CD4-positive, CD25-positive, alpha-beta regulatory T cell (primary cell): Measurements from ENCODE around the gene IL1R1. TPM values are rescaled to one million over a fixed set of nuclear protein-coding genes. Genes with fewer than 3 reads are reported as not detected.
A peak's percentile ranks its signal among the peaks of the same experiment; 100 is the strongest.

Experiments
- ATAC-seq, 2 donors: fragments of 150-1000 bp; cut with Tn5 transposase; one replicate each; pipeline ENCODE4 v1.10.0; 2021; ENCODE audit warnings: low read depth in 2 of 2, moderate number of reproducible peaks in 2 of 2, moderate library complexity in 1 of 2
- DNase-seq, 3 donors: peaks; one replicate each; pipeline versions ENCODE4 v3.0.0 to v3.0.0-alpha.2; 2012 to 2022; ENCODE audit warnings: mixed read lengths in 1 of 3
- H3K27ac ChIP-seq: one replicate; pipeline ENCODE4 v1.7.0; 2013; ENCODE audit warnings: mild to moderate bottlenecking, low read length; ENCODE audit not compliant: insufficient read depth, poor library complexity, severe bottlenecking
- H3K27me3 ChIP-seq: one replicate; pipeline ENCODE4 v1.7.0; 2013; ENCODE audit warnings: low read length; ENCODE audit not compliant: control insufficient read depth, insufficient read depth
- H3K36me3 ChIP-seq: one replicate; pipeline ENCODE4 v1.7.0; 2013; ENCODE audit warnings: mild to moderate bottlenecking, low read length, moderate library complexity; ENCODE audit not compliant: control insufficient read depth, insufficient read depth
- H3K4me1 ChIP-seq: 2 replicates; pipeline ENCODE4 v1.7.0; 2013; ENCODE audit warnings: mild to moderate bottlenecking, low read length; ENCODE audit not compliant: insufficient read depth, control insufficient read depth, poor library complexity, severe bottlenecking
- H3K4me3 ChIP-seq: one replicate; pipeline ENCODE4 v1.7.0; 2013; ENCODE audit warnings: low read depth, mild to moderate bottlenecking, low read length, moderate library complexity
- H3K9me3 ChIP-seq, 2 experiments: 1 replicate in 1 of 2; 2 replicates in 1 of 2; pipeline ENCODE4 v1.7.0; 2013; ENCODE audit warnings: low read length in 2 of 2, mild to moderate bottlenecking in 1 of 2, moderate library complexity in 1 of 2; ENCODE audit not compliant: control insufficient read depth in 2 of 2
- H3K27ac Mint-ChIP-seq, 3 donors: one replicate each; pipeline ENCODE4 v1.8.0; 2020 to 2022; ENCODE audit warnings: mild to moderate bottlenecking in 3 of 3, mixed read lengths in 3 of 3, moderate library complexity in 2 of 3
- H3K27me3 Mint-ChIP-seq: one replicate; pipeline ENCODE4 v1.8.0; 2022; ENCODE audit warnings: mild to moderate bottlenecking, mixed read lengths
- H3K36me3 Mint-ChIP-seq: one replicate; pipeline ENCODE4 v1.8.0; 2020; ENCODE audit warnings: mixed read lengths
- H3K4me1 Mint-ChIP-seq, 4 donors: one replicate each; pipeline ENCODE4 v1.8.0; 2020 to 2022; ENCODE audit warnings: mixed read lengths in 4 of 4, mild to moderate bottlenecking in 1 of 4
- H3K4me3 Mint-ChIP-seq, 4 donors: one replicate each; pipeline ENCODE4 v1.8.0; 2020 to 2022; ENCODE audit warnings: mild to moderate bottlenecking in 4 of 4, mixed read lengths in 4 of 4, moderate library complexity in 3 of 4
- H3K9me3 Mint-ChIP-seq, 7 donors: one replicate each; pipeline ENCODE4 v1.8.0; 2020 to 2022; ENCODE audit warnings: mixed read lengths in 7 of 7, mild to moderate bottlenecking in 3 of 7, moderate library complexity in 2 of 7
- polyA plus RNA-seq, 4 donors: library from polyadenylated mRNA; unstranded; fragments of 300-500 nt; fragmentation: Illumina TruSeq; gene quantifications; one replicate each; pipeline ENCODE4 v1.2.3, GENCODE V29; 2021
- total RNA-seq: library from RNA; stranded (reverse); gene quantifications from one replicate; pipeline ENCODE4 v1.2.3, GENCODE V29; 2022

The IL1R1 gene
- total and polyA plus RNA-seq, 5 donors from 2014 or later, result 2.0 to 11.7 (median 3.8) TPM

GRCh38 chr2:102166189-102166845 lies 23.8 kb downstream of the IL1R1 start:
- Histone ChIP-seq H3K27ac (no peak overlapping the region), H3K4me1 (no peaks in the 10 kb centered on the region), H3K9me3 (no peaks in the 10 kb centered on the region), H3K4me3 (no peak overlapping the region), H3K36me3 (no peaks in the 10 kb centered on the region), H3K27me3 (no peaks in the 10 kb centered on the region)
- Mint-ChIP-seq H3K36me3 (no peaks in the 10 kb centered on the region), H3K27ac (no peak overlapping the region), H3K4me3 (no peak overlapping the region), H3K9me3 (no peaks in the 10 kb centered on the region), H3K27me3 (no peaks in the 10 kb centered on the region), H3K4me1 (peaks cover 0 to 4% (median 2%) of the 10 kb centered on the region in 4 donors)
- no peak for ATAC-seq
- no peak for DNase-seq

- Mint-ChIP-seq H3K9me3 (peaks cover 0 to 2% (median 0%) of the 10 kb centered on the region in 7 donors), H3K27ac (peak overlapping the region in 1 of 3 donors; percentile 43), H3K4me3 (no peak overlapping the region), H3K36me3 (no peaks in the 10 kb centered on the region), H3K27me3 (no peaks in the 10 kb centered on the region), H3K4me1 (peaks cover 0 to 13% (median 11%) of the 10 kb centered on the region in 4 donors)
- ATAC-seq (no peak), DNase-seq (no peak)
- no peaks in the 10 kb centered on the region for H3K4me1 ChIP-seq
- no peaks in the 10 kb centered on the region for H3K27me3 ChIP-seq
- no peak overlapping the region for H3K4me3 ChIP-seq
- no peaks in the 10 kb centered on the region for H3K9me3 ChIP-seq
- H3K27ac ChIP-seq, result no peak overlapping the region
- H3K36me3 ChIP-seq, result no peaks in the 10 kb centered on the region
Measured at GRCh38 chr2:102168026-102168771, 25.7 kb downstream of the IL1R1 start.

- Mint-ChIP-seq H3K36me3 (no peaks in the 10 kb centered on the region), H3K4me3 (no peak overlapping the region), H3K27me3 (no peaks in the 10 kb centered on the region), H3K9me3 (peaks cover 0 to 2% (median 0%) of the 10 kb centered on the region in 7 donors), H3K27ac (peak overlapping the region in 1 of 3 donors; percentile 43), H3K4me1 (peaks cover 9 to 12% (median 10%) of the 10 kb centered on the region in 4 donors)
- H3K27me3 ChIP-seq, result no peaks in the 10 kb centered on the region
- H3K36me3 ChIP-seq, result no peaks in the 10 kb centered on the region
- no peaks in the 10 kb centered on the region for H3K9me3 ChIP-seq
- DNase-seq (no peak), ATAC-seq (no peak)
- H3K4me1 ChIP-seq, result no peaks in the 10 kb centered on the region
- no peak overlapping the region for H3K4me3 ChIP-seq
- no peak overlapping the region for H3K27ac ChIP-seq
Measured at GRCh38 chr2:102171946-102172345, 29.4 kb downstream of the IL1R1 start.

GRCh38 chr2:102172745-102173144 lies 30.2 kb downstream of the IL1R1 start:
- Histone ChIP-seq H3K9me3 (no peaks in the 10 kb centered on the region), H3K27me3 (no peaks in the 10 kb centered on the region), H3K36me3 (no peaks in the 10 kb centered on the region), H3K4me1 (no peaks in the 10 kb centered on the region), H3K27ac (no peak overlapping the region), H3K4me3 (no peak overlapping the region)
- H3K4me1 Mint-ChIP-seq, result peaks cover 9 to 12% (median 10%) of the 10 kb centered on the region in 4 donors
- H3K36me3 Mint-ChIP-seq, result peaks cover under 1% of the 10 kb centered on the region
- H3K9me3 Mint-ChIP-seq, result peaks cover 0 to 2% (median 0%) of the 10 kb centered on the region in 7 donors
- H3K27me3 Mint-ChIP-seq, result no peaks in the 10 kb centered on the region
- DNase-seq (peak in 1 of 3 donors; percentile 47), ATAC-seq (no peak)
- peak overlapping the region in 1 of 3 donors; percentile 61 for H3K27ac Mint-ChIP-seq
- no peak overlapping the region for H3K4me3 Mint-ChIP-seq

- no peak overlapping the region for H3K27ac ChIP-seq
- no peaks in the 10 kb centered on the region for H3K9me3 ChIP-seq
- no peak for DNase-seq
- H3K4me1 ChIP-seq, result peaks cover 8% of the 10 kb centered on the region
- peaks cover 4% of the 10 kb centered on the region for H3K36me3 Mint-ChIP-seq
- H3K27me3 ChIP-seq, result no peaks in the 10 kb centered on the region
- no peak overlapping the region for H3K4me3 Mint-ChIP-seq
- no peak overlapping the region for H3K27ac Mint-ChIP-seq
- H3K4me1 Mint-ChIP-seq, result peaks cover 15 to 27% (median 20%) of the 10 kb centered on the region in 4 donors
- peaks cover 0 to 2% (median 0%) of the 10 kb centered on the region in 7 donors for H3K9me3 Mint-ChIP-seq
- no peak for ATAC-seq
- H3K27me3 Mint-ChIP-seq, result no peaks in the 10 kb centered on the region
- H3K4me3 ChIP-seq, result no peak overlapping the region
- H3K36me3 ChIP-seq, result no peaks in the 10 kb centered on the region
Measured at GRCh38 chr2:102176172-102176571, 33.6 kb downstream of the IL1R1 start.

- Histone ChIP-seq H3K36me3 (no peaks in the 10 kb centered on the region), H3K4me3 (no peak overlapping the region), H3K9me3 (no peaks in the 10 kb centered on the region), H3K4me1 (peaks cover 8% of the 10 kb centered on the region), H3K27ac (no peak overlapping the region), H3K27me3 (no peaks in the 10 kb centered on the region)
- DNase-seq, result no peak
- Mint-ChIP-seq H3K27me3 (no peaks in the 10 kb centered on the region), H3K9me3 (peaks cover 0 to under 1% (median 0%) of the 10 kb centered on the region in 7 donors), H3K36me3 (peaks cover 4% of the 10 kb centered on the region), H3K4me1 (peaks cover 7 to 25% (median 17%) of the 10 kb centered on the region in 4 donors), H3K4me3 (no peak overlapping the region), H3K27ac (peak overlapping the region in 1 of 3 donors; percentile 83)
- ATAC-seq, result no peak
Measured at GRCh38 chr2:102177814-102178478, 35.4 kb downstream of the IL1R1 start.

GRCh38 chr2:102179061-102179460 lies 36.5 kb downstream of the IL1R1 start:
- H3K27me3 ChIP-seq, result no peaks in the 10 kb centered on the region
- no peaks in the 10 kb centered on the region for H3K36me3 ChIP-seq
- no peaks in the 10 kb centered on the region for H3K27me3 Mint-ChIP-seq
- H3K9me3 ChIP-seq, result no peaks in the 10 kb centered on the region
- H3K36me3 Mint-ChIP-seq, result peaks cover 4% of the 10 kb centered on the region
- H3K4me3 Mint-ChIP-seq, result no peak overlapping the region
- DNase-seq (no peak), ATAC-seq (no peak)
- H3K27ac ChIP-seq, result no peak overlapping the region
- H3K9me3 Mint-ChIP-seq, result no peaks in the 10 kb centered on the region
- no peak overlapping the region for H3K4me3 ChIP-seq
- peaks cover 9 to 23% (median 16%) of the 10 kb centered on the region in 4 donors for H3K4me1 Mint-ChIP-seq
- H3K27ac Mint-ChIP-seq, result no peak overlapping the region
- peaks cover 8% of the 10 kb centered on the region for H3K4me1 ChIP-seq
